ENCODE results near the gene CISH.

The CISH gene

DNA sequence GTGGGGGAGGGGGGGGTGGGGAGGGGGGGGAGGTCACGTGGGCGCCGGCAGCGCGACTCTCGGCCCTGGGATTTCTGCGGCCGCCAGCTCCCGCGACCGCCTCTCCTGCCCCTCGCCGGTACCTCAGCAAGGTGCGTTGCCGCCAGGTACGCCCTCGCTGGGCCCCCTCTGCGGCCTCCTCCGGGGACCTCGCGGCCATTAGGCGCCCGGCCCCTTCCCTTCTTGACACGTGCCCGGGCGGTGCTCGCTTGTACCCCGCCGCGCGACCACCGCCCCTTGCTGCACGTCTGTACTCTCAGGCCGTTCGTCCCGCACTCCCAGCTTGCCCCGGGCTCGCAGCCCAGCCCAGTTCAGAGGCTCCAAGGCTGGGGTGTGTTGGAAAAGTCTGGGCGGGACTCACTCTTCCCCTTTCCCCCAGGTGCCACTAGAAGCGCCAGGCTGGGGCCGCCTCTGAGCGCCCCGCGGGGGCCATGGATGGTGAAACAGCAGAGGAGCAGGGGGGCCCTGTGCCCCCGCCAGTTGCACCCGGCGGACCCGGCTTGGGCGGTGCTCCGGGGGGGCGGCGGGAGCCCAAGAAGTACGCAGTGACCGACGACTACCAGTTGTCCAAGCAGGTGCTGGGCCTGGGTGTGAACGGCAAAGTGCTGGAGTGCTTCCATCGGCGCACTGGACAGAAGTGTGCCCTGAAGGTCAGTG, 5.7 kb upstream of the CISH start, which contains the start of gene MAPKAPK3:
Gene MAPKAPK3, plus strand, starts transcription at position 56 of the 696 bp plus-strand sequence. Its CDS starts 415 bp downstream, at position 471.
- H3K79me2 ChIP-seq, result peaks cover 26% of the 10 kb centered on the region
- no peaks in the 10 kb centered on the region for H3K27me3 ChIP-seq (ENCODE audit: control insufficient read depth, insufficient read depth, low read length)
- H3K4me2 ChIP-seq (ENCODE audit: low read length), result peak within 1 kb of the TSS; percentile 87
- peaks cover 23% of the 10 kb centered on the region for H3K4me1 ChIP-seq
- H3K9ac ChIP-seq, result peak within 1 kb of the TSS; percentile 82
- H3K9me3 ChIP-seq (ENCODE audit: control insufficient read depth, low read length), result no peaks in the 10 kb centered on the region
- peak within 1 kb of the TSS; percentile 79 for H3K4me3 ChIP-seq (ENCODE audit: low read depth, low read length)
- H3K27ac ChIP-seq, result peak within 1 kb of the TSS; percentile 91
- TF ChIP-seq, protein P1, sequence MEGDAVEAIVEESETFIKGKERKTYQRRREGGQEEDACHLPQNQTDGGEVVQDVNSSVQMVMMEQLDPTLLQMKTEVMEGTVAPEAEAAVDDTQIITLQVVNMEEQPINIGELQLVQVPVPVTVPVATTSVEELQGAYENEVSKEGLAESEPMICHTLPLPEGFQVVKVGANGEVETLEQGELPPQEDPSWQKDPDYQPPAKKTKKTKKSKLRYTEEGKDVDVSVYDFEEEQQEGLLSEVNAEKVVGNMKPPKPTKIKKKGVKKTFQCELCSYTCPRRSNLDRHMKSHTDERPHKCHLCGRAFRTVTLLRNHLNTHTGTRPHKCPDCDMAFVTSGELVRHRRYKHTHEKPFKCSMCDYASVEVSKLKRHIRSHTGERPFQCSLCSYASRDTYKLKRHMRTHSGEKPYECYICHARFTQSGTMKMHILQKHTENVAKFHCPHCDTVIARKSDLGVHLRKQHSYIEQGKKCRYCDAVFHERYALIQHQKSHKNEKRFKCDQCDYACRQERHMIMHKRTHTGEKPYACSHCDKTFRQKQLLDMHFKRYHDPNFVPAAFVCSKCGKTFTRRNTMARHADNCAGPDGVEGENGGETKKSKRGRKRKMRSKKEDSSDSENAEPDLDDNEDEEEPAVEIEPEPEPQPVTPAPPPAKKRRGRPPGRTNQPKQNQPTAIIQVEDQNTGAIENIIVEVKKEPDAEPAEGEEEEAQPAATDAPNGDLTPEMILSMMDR (IDR thresholded peaks at IDR 0.05), result no peak
- H3K36me3 ChIP-seq (ENCODE audit: control insufficient read depth, insufficient read depth, low read length), result no peaks in the 10 kb centered on the region
- peak within 1 kb of the TSS; percentile 92 for H2AFZ ChIP-seq

DNA sequence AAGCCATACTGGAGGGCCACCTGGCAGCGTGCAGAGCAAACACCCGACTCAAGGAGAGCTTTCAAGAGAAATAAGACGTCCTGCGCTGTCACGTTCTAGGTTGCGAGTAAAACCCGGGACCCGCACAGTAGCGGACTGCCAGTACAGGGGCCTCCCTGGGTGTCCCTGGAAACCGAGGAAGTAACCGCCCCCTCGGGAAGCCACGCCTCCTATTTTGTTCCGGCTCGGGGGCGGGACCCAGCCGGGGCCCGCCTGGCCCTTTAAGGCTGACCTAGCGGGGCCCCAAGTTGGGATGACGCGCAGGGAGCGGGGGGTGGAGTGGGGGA, 5.2 kb upstream of the CISH start:
- Histone ChIP-seq H3K79me2 (peaks cover 26% of the 10 kb centered on the region), H3K27me3 (ENCODE audit: control insufficient read depth, insufficient read depth, low read length) (no peaks in the 10 kb centered on the region), H3K4me1 (peaks cover 23% of the 10 kb centered on the region), H3K9me3 (ENCODE audit: control insufficient read depth, low read length) (no peaks in the 10 kb centered on the region), H3K27ac (peak overlapping the region; percentile 91), H3K4me3 (ENCODE audit: low read depth, low read length) (peak overlapping the region; percentile 60), H3K9ac (peak overlapping the region; percentile 16), H3K36me3 (ENCODE audit: control insufficient read depth, insufficient read depth, low read length) (no peaks in the 10 kb centered on the region), H3K4me2 (ENCODE audit: low read length) (peak overlapping the region; percentile 85), H2AFZ (peak overlapping the region; percentile 88)
- TF ChIP-seq, protein P1 (IDR thresholded peaks at IDR 0.05), result no peak

DNA sequence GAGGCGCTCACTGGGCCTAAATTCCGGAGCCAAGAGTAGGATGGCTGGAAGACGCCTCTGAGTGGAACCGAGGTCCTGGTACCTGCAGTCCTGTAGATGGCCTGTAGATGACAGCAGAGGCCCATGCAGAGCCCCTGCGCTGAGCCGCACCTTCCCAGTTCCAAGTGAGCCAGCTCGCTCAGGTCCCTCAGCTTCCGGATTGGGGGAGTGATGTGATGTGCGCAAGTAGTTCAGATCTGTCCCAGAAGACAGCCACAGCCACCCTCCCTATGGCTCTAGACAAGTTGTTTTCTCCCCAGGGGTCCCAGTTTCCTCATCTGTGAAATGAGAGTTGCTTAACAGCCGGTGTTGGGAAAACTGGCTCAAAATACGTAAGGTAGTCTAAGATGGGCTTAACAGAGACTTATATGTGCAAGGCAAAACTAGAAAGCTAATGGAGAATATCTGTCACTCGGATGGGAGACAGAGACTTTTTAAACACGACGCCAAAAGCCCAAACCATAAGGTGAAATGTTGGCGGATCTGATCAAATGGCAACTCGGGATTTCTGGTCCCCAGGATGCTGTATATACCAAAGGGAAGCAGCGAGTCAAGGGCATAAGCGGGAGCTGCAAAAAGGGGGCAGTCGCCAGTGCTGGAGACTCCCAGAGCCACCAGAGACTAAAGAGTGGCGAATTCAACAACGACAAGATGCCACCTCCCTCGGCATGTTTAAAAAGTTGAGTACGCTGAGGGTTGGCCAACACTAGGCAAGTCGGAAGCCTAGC, 4.6 kb upstream of the CISH start:
- Histone ChIP-seq H2AFZ (peak overlapping the region; percentile 88), H3K27ac (peak overlapping the region; percentile 91), H3K4me3 (ENCODE audit: low read depth, low read length) (peak overlapping the region; percentile 60), H3K9ac (peak overlapping the region; percentile 16), H3K27me3 (ENCODE audit: control insufficient read depth, insufficient read depth, low read length) (no peaks in the 10 kb centered on the region), H3K4me1 (peaks cover 23% of the 10 kb centered on the region), H3K79me2 (peaks cover 26% of the 10 kb centered on the region), H3K9me3 (ENCODE audit: control insufficient read depth, low read length) (no peaks in the 10 kb centered on the region), H3K4me2 (ENCODE audit: low read length) (peak overlapping the region; percentile 85), H3K36me3 (ENCODE audit: control insufficient read depth, insufficient read depth, low read length) (no peaks in the 10 kb centered on the region)
- TF ChIP-seq, protein P1 (IDR thresholded peaks at IDR 0.05), result peak; percentile 100

DNA sequence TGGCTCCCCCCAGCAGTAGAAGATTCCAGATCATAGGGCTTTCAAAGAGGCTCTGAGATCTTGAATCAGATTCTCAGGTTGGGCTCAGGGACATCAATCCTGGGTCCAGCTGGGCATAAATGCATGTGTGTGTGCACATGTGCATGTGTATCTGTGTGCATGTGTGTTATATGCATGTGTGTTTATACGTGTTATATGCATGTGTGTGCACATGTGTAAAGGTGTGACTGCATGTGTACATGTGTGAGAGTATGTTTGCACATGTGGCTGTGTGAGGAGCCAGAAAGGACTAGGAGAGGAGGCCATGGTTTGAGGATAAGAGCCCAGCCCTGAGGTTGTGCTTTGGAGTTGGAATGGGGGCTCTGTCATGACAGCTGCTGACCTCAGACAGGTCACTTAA, 3.6 kb upstream of the CISH start:
- Histone ChIP-seq H3K36me3 (ENCODE audit: control insufficient read depth, insufficient read depth, low read length) (no peaks in the 10 kb centered on the region), H3K4me2 (ENCODE audit: low read length) (no peak overlapping the region), H3K4me1 (peaks cover 30% of the 10 kb centered on the region), H3K9ac (no peak overlapping the region), H3K4me3 (ENCODE audit: low read depth, low read length) (no peak overlapping the region), H3K27ac (no peak overlapping the region), H3K9me3 (ENCODE audit: control insufficient read depth, low read length) (no peaks in the 10 kb centered on the region), H3K27me3 (ENCODE audit: control insufficient read depth, insufficient read depth, low read length) (no peaks in the 10 kb centered on the region), H2AFZ (no peak overlapping the region), H3K79me2 (peaks cover 30% of the 10 kb centered on the region)
- TF ChIP-seq, protein P1 (IDR thresholded peaks at IDR 0.05), result no peak
